ENCODE measurements around the gene ZNF609.
A peak's percentile ranks its signal among the peaks of the same experiment; 100 is the strongest.
"Not testable (repeated sequence)": the region's sequence is repeated elsewhere in the genome, so short reads cannot be mapped to it uniquely, and the experiment has no call there.

The ZNF609 gene

DNA sequence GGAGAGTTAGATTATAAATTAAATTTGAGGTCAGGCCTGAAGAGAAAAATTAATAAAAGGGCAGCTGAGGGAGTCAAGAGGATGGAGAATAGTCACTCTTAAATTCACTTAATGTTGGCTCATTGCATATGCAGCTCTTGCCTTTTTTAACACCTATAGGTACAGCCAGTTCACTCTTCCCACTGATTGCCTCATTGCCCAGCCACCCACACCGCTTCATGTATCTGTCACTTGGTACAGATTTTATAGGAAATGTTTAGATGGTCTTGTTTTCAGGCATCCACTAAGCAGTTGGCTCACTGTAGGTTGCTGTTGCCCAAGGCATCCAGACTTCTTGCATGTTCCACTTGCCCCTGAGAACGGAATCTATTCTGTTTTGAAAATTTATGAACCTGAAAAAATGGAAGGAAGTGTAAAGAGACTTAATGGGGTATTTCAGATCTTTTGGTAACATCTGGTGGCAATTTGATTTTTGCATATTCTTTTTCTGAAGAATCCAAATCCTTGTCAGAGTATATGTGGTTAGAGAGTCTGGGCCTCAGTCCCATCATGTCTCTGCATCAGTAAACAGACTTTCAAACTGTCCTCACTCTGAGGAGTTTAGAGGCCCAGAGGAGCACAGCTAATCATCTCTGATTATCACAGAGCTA is 163.1 kb downstream of the ZNF609 start:
- no peak for DNase-seq (ENCODE audit: low read depth in 2 of 2)

DNA sequence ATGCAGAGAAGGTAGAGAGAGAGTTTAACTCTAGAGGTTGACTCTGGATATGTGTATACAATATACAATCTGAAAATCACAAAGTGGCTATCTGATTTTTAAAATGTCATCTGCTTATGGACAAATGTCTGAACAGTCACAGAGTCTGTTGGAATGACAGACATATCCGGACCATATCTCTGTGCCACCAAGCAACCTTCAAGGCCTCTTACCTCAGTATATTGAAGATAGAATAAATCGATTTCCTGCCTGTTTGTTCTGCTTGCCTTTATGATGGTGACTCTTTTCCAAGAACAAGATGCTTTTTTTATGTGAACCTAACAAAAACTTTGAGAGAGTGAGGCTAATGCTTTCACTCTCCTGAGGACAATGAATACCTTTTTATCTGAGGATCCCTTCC is 163.9 kb downstream of the ZNF609 start:
- no peak for DNase-seq (ENCODE audit: low read depth in 2 of 2)

DNA sequence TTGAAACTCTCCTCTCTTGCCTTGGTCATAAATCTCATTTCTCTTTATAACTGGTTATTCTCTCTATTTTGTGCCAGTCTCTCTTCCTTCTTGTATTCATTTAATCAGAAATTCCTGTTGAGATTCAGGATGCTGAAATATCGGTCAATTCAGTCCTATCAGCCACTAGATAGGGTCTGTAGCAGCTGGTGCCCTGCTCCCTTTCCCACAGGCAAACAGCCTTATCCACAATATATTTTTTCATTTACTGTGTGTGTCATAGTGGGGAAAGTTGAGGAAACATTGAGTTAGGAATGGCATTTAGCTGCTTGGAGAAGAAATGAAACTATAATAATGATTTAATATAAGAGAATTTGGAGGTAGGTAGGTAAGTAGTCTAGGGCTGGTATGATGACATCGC is 168.7 kb downstream of the ZNF609 start:
- DNase-seq (ENCODE audit: low read depth in 2 of 2), result no peak

DNA sequence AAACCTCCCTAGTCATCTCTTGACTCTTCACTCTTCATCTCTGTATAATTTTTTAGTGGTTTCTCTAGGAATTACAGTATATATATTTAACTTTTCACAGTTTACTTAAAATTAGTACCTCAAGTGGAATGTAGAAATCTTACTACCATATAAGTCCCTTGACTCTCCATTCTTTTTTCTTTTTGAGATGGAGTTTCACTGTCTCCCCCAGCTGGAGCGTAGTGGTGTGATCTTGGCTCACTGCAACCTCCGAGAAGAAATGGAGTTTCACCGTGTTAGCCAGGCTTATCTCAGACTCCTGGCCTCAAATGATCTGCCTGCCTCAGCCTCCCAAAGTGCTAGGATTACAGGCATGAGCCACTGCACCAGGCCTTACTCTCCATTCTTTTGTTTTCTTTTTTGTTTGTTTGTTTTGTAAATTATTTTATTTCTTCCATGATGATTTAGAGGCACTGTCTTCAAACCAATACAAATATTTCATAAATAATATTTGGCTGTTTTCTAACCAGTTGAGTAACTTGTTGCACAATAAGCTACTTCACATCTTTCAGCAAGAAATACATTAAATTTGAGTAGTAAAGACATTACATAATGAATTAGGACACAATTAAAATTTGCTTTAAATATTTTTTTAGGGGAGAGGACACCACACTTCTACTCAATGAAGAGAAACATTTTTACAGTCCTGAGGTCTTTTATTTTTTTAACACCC is 170.2 kb downstream of the ZNF609 start:
- no peak for DNase-seq (ENCODE audit: low read depth in 2 of 2)

DNA sequence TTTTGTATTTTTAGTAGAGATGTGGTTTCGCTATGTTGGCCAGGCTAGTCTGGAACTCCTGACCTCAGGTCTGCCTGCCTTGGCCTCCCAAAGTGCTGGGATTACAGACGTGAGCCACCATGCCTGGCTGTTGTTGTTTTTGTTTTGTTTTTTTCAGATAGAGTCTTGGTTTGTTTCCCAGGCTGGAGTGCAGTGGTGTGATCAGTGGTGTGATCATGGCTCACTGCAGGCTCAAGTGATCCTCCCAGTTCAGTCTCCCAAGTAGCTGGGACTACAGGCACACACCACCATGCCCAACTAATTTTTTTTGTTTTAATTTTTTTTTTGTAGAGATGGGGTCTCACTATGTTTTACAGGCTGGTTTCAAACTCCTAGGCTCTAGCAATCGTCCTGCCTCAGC is 172.3 kb downstream of the ZNF609 start:
- DNase-seq (ENCODE audit: low read depth in 2 of 2), result not testable (repeated sequence)

DNA sequence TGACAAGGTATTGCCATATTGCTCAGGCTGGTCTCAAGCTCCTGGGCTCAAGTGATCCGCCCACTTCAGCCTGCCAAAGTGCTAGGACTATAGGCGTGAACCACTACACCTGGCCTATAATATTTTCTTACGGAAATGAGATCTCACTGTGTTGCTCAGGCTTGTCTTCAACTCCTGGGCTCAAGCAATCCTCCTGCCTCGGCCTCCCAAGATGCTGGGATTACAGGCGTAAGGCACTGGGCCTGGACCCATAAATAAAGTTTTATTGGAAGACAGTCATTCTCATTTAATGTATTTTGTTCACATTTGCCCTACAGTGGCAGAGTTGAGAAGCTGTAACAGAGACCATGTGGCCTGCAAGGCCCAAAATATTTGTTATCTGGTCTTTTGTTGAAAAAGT is 173.0 kb downstream of the ZNF609 start:
- no peak for DNase-seq (ENCODE audit: low read depth in 2 of 2)

DNA sequence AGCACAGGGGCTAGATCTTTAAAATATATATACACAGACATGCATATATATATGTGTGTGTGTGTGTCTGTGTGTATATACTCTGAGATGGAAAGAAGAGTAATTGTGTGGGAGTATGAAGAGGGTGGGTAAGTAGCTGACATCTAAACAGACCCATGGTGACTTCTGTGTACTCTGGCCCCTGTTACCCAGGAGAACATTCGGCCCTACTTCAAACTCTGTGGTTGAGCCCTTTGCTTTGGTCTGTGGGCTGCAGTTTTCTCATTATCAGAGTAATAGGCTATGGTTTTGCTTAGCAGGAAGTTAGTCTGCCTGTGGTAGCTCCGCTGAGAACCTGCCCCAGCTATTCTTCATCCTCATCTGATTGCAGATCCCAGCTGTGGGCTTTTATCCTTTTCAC is 173.6 kb downstream of the ZNF609 start:
- no peak for DNase-seq (ENCODE audit: low read depth in 2 of 2)

DNA sequence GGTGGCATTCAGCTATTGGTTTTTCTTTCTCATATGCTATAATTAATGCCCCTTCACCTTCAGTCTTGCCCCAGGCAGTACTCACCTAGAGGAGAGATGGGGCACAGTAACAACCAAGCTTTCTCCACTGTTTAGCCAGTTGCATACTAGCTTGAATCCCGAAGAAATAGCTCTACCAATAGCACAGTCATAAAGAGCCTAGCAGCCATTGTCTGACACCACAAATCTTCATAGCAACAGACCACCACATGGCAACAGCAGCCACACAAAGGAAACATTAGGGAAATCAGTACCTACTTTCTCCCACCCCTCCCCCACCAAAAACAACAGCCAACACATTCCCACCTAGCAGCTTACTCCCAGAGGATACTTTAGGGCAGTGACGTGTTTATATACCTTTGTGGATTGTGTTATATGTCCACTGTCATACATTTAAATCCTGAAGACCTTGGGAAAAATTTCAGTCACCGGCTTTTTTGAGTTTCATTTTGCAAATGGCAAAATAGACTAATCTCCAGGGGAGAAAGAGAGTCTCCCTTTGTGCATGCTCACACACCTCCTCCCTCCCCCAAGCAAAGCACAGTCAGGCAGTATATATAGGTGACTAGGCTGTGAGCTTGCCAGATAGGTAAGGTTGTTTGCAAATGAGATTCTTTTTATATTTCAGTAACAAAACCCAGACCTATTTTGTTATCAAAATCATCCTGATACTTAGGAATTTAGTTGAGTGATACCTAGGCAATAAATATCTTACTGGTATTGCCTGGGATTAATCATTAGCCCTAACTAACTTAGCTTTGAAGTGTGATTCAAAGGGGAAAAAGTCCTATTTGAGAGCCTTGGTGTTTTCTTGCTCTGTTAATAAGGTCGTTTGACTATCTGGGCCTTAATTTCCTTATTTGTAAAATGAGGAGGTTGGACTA is 174.5 kb downstream of the ZNF609 start:
- DNase-seq (ENCODE audit: low read depth in 2 of 2), result no peak

DNA sequence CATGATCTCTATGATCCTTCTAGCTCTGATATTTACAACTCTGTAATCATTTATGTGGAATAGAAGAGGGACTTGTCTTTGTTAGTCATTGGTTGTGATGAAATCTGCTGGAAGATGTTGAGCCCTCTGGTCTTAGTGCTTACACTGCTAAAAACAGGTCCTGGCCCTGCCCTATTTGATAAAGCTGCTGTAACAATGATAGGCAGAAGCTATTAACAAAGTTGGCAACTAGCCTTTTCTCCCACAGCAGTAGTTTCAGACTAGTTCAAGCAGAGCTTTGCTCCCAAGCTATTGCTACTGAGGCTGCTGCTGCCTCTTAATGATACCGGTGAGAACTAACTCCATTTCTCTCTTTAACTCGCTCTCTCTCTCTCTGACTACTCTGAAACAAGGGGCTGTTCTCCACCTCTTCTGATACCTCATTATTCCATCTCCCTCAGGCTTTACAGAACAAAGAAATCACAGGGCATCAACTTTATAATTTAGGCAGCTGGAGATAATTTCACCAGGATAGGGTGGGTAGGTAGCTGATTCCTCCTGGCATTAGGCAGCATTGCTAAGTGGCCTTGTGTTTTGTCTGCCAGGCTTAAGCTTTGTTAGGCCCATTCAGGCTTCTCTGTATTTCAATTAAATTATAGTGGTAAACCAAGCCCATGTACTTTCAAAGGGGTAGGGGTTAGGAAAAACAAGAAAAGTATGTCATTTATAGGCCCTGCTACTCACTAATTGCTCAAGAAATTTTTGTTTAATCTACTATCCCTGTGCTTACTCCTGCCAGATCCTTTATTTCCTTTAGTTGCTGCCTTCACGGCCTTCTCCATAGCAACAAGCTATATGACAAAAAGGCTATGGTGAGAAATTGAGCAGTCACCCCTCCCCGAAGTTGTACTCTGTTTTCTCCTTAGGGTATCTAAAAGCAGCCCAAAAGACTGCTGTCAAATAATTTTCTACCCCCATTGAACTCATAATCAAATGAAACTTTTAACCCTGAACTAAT is 175.4 kb downstream of the ZNF609 start:
- DNase-seq (ENCODE audit: low read depth in 2 of 2), result no peak

DNA sequence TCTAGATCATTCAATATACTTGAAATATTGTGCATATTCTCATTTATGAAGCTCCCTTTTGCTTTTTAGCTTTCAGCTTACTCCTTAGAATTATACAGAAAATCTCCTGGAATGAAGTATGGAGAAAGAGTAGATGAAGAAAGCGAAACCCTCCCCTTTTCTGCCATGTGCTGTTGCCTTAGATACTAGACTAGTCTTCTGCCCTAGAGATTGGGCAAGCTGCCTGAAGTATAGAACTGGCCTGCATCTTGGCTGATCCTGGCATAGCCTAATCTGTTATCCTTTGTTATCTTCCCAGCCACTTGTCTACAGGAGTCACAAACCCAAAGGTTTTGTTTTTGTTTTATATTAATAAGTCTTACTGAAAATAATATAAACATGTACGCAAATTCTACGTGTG is 176.2 kb downstream of the ZNF609 start:
- no peak for DNase-seq (ENCODE audit: low read depth in 2 of 2)

DNA sequence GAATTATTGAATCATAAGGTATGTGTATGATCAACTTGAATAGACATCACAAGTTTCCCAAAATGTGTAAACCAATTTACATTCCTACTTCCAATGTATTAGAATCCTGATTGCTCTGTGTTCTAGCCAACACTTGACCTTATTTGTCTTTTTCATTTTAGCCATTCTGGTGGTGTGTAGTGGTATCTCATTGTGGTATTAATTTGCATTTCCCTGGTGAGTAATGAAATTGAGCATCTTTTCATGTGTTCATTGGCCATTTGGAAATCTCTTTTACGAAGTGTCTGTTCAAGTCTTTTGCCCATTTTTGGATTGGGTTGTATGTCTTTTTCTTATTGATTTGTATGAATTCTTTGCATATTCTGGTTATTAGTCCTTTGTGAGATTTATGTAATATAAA is 177.0 kb downstream of the ZNF609 start:
- no peak for DNase-seq (ENCODE audit: low read depth in 2 of 2)

DNA sequence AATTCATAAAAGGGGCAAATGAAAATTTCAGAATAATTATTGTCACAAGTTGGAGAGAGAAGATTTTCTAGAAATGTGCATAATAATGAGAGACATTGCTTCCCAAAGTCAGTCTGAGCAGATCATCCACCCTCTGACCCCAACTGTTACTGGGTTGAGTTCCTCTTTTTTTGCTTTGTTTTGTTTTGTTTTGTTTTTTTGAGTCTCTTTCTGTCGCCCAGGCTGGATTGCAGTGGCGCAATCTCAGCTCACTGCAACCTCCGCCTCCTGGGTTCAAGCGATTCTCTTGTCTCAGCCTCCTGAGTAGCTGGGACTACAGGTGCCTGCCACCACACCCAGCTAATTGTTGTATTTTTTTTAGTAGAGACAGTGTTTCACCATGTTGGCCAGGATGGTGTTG is 179.4 kb downstream of the ZNF609 start:
- DNase-seq (ENCODE audit: low read depth in 2 of 2), result not testable (repeated sequence)

DNA sequence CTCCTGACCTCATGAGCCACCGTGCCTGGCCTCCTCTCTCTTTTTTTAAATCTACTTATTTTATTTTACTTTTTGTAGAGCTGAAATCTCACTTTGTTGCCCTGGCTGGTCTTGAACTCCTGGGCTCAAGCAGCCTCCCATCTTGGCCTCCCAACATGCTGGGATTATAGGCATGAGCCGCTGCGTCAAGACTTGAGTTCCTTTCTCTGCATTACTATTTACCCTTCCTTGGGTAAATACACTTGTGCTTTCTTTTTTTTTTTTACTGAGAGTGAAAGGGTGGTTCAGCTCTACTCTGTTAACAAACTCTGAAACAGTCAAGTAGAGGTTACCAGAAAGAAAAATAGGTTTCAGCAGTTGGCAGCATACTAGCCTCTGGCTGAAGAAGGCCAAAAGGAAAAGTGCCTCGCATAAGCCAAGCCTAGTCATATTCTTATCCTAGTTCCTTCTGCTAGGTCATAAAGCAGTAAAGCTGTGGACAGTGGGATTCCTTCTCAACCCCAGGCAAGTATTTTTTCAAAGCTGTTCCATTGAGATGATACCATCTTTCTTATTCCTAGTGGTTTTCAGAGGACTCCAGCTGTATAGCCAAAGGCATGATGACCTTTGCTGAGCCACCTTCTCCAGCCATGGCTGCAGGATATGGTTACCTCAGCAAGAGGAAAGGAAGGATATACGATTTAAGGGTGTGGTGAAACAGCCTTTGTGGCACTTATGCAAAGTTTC is 179.9 kb downstream of the ZNF609 start:
- no peak for DNase-seq (ENCODE audit: low read depth in 2 of 2)

DNA sequence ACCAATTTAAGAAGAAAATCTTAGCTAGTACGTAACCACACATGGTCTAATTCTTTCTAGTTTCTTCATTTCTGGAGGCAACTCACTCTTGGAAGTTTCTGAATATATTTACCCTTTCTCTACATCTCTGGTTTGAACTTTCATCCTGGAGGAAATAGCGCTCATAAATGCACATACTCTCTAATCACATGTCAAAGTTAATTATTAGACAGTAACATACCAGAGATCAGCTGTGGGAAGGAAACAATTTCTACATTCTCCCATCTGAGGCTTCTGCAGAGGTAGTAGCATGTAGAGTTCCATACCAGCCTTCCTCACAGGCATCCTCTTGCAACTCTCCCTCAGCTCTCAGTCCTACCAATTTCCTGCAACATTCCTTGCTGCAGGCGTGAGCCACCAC is 182.5 kb downstream of the ZNF609 start:
- DNase-seq (ENCODE audit: low read depth in 2 of 2), result no peak

DNA sequence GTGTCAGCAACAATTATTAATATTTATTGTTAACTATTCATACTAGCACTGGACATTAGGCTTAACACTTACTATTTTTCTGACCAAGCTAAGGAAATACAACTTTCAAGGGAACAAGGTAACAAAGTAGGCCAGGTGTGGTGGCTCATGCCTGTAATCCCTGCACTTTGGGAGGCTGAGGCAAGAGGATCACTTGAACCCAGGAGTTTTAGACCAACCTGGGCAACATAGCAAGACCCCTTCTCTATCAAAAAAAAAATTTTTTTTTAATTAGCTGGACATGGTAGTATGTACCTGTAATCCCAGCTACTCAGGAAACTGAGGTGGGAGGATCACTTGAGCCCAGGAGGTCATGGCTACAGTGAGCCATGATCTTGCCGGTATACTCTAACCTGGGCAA is 183.3 kb downstream of the ZNF609 start:
- DNase-seq (ENCODE audit: low read depth in 2 of 2), result no peak

DNA sequence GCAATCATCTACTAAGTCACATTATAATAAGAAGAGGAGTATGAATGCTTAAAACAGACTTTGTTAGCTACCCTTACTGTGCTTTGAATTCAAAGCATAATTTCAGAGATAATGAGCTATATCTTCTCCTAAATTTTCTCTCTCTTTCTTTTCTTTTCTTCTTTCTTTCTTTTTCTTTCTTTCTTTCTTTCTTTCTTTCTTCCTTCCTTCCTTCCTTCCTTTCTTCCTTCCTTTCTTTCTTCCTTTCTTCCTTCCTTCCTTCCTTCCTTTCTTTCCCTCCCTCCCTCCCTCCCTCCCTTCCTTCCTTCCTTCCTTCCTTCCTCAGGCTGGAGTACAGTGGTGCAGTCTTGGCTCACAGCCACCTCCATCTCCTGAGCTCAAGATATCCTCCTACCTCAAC is 184.4 kb downstream of the ZNF609 start:
- not testable (repeated sequence) for DNase-seq (ENCODE audit: low read depth in 2 of 2)

DNA sequence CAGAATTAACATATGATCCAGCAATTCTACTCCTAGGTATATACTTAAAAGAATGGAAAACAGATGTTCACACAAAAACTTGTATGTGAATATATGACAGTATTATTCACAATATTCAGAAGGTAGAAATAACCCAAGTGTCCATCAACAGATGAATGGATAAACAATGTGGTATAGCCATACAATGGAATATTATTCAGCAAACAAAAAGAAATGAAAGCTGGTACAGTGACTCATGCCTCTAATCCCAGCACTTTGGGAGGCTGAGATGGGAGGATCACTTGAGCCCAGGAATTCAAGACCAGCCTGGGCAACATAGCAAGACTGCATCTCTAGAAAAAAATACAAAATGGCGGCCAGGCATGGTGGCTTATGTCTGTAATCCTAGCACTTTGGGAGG is 185.6 kb downstream of the ZNF609 start:
- no peak for DNase-seq (ENCODE audit: low read depth in 2 of 2)

DNA sequence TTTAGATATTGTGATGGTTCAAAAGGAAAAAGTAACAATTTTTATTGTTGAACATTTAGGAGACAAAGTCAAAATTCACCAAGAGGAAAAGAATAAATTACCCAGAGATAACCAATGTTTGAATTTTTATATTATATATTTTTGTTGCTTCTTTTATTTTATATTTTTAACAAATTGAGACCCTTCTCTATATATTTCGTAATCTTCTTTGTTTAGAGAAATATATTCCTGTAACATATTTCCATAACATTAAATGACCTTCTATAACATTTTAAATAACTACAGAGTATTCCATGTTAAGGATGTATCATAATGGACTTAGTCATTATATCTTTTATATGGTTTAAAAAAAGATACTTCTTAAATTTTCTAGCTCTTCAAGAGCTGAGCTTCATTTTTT is 187.0 kb downstream of the ZNF609 start:
- DNase-seq (ENCODE audit: low read depth in 2 of 2), result no peak

DNA sequence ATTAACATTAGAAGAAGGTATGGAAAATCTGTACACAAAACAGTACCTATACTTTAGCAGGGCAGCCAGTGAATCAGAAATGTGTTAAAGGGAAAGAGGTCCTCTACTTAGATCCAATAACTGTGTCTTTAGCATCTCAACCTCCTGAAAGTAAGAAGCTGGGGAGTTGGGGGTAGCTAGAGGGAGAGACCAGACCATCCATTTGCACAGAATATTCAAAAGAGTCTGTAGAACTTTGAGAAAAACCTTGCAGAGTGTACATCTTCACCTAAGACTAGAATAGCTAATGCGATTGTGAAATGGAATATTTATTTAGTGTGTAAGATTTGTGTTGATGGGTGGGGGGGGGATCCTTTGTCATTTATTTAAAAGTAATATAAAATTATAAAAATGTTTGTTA is 190.2 kb downstream of the ZNF609 start:
- no peak for DNase-seq (ENCODE audit: low read depth in 2 of 2)

DNA sequence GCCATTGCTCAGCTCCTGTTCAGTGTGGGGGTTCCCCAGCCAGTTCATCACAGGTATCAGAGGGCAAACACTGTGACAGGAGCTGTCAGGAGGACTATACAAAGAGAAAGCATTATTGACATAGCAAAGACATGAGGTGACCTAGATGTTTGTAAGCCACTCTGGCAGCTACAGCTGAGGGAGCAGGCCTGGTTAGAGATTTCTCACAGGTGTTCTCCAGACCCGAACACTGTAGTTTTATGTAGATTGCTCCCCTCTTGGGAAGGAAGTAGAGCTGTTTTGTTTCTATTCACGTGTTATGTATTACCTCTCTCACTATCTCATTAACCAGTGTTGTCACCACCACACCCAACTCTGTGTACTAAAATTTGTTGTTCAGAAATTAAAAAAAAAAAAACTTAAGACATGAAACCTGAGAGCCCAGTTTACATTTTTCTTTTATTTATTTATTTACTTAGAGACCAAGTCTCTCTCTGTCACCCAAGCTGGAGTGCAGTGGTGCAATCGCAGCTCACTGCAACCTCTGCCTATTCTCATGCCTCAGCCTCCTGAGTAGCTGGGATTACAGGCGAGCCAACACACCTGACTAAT is 191.3 kb downstream of the ZNF609 start:
- DNase-seq (ENCODE audit: low read depth in 2 of 2), result peak in 1 of 2 donors; percentile 17
